GM18907 (cell line): ENCODE data around the gene RNASE11.
A peak's percentile ranks its signal among the peaks of the same experiment; 100 is the strongest.
"Not testable (repeated sequence)": the region's sequence is repeated elsewhere in the genome, so short reads cannot be mapped to it uniquely, and the experiment has no call there.

Source experiments
- ATAC-seq: cut with Tn5 transposase; IDR thresholded peaks from one replicate; pipeline ENCODE4 v1.9.1; 2021; ENCODE audit warnings: mild to moderate bottlenecking, moderate library complexity; ENCODE audit not compliant: unreplicated experiment

RNASE11 gene

GRCh38 chr14:20587489-20588154 is at the start of gene RNASE11:
Gene RNASE11 (minus strand): TSS chr14:20588001.
- ATAC-seq: no peak

GRCh38 chr14:20632831-20633691 is 45.3 kb upstream of the RNASE11 start:
- ATAC-seq: peak; percentile 69

GRCh38 chr14:20632448-20632830 is 44.6 kb upstream of the RNASE11 start:
- ATAC-seq: peak; percentile 27

GRCh38 chr14:20631880-20632389 is 44.1 kb upstream of the RNASE11 start:
- peak; percentile 21 for ATAC-seq

- no peak for ATAC-seq
Measured at GRCh38 chr14:20631023-20631879, 43.5 kb upstream of the RNASE11 start.

- ATAC-seq: no peak
Measured at GRCh38 chr14:20630340-20631022, 42.7 kb upstream of the RNASE11 start.

- ATAC-seq: no peak
Measured at GRCh38 chr14:20628063-20628854, 40.5 kb upstream of the RNASE11 start.

GRCh38 chr14:20627346-20628027 is 39.7 kb upstream of the RNASE11 start:
- ATAC-seq: no peak

- no peak for ATAC-seq
Measured at GRCh38 chr14:20626274-20626673, 38.5 kb upstream of the RNASE11 start.

GRCh38 chr14:20624495-20625070 is 36.8 kb upstream of the RNASE11 start:
- ATAC-seq: peak; percentile 50

- ATAC-seq: no peak
Measured at GRCh38 chr14:20623798-20624197, 36.0 kb upstream of the RNASE11 start.

GRCh38 chr14:20622816-20623291 is 35.1 kb upstream of the RNASE11 start:
- ATAC-seq: no peak

GRCh38 chr14:20620798-20621478 is 33.1 kb upstream of the RNASE11 start:
- no peak for ATAC-seq

- not testable (repeated sequence) for ATAC-seq
Measured at GRCh38 chr14:20619688-20620087, 31.9 kb upstream of the RNASE11 start.

- ATAC-seq: no peak
Measured at GRCh38 chr14:20618271-20618749, 30.5 kb upstream of the RNASE11 start.

GRCh38 chr14:20617138-20618003 is 29.6 kb upstream of the RNASE11 start:
- peak; percentile 34 for ATAC-seq

- no peak for ATAC-seq
Measured at GRCh38 chr14:20615996-20616395, 28.2 kb upstream of the RNASE11 start.
